NCI-H460 (cell line): ENCODE measurements around the gene TBC1D5. TPM values are rescaled to one million over a fixed set of nuclear protein-coding genes. Genes with fewer than 3 reads are reported as not detected.
"Not testable (repeated sequence)": the region's sequence is repeated elsewhere in the genome, so short reads cannot be mapped to it uniquely, and the experiment has no call there.

ENCODE experiments used
- DNase-seq: peaks from one replicate; pipeline ENCODE4 v3.0.0-alpha.2; 2016; ENCODE audit warnings: low read depth; ENCODE audit errors: extremely low read depth
- total RNA-seq: library from RNA; depleted of rRNA; stranded (reverse); fragments of >200 nt; shearing (Covaris generic); gene quantifications from 2 replicates; pipeline ENCODE4 v1.2.3, GENCODE V29; 2014

The TBC1D5 gene
- total RNA-seq, 1 experiment from 2014 or later: 48.7 TPM

- DNase-seq: no peak
Observed at GRCh38 chr3:17554078-17554477, 188.4 kb downstream of the TBC1D5 start.

GRCh38 chr3:17553080-17553479 lies 189.4 kb downstream of the TBC1D5 start:
- DNase-seq: no peak

DNA sequence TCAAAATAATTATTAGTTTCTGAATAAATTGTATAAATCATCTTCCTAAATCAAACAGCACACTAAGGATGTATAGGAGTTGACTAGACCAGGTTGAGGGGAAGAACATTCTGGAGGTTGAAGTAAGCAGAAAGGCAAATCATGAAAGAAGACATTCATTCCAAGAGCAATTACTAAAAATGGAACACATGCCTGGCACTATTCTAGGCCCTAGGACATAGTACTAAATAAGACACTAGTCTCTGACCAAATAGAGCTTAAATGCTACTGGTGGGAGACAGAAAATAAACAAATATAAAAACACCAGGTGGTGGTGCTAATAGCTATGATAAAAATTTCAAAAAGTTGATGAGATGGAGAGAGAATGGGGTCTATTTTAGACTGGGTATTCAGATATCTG lies 190.1 kb downstream of the TBC1D5 start:
- no peak for DNase-seq

DNA sequence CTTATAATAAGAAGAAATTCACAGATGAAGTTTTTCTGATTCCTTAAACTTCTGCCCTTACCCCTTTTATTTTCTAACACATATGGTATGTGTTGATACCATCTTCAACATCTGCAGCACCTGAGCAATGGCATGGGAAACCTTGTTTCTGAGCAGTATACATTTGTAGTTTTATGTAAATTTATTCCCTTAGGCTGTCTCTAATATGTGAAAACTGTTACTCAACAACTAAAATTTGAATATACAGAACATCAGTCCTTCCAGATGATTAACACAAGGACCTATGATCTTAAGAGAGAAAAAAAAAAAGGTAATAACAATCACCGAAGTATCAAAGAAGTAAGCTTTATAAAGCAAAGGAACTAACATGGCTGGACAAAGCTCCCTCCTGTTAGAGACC lies 190.5 kb downstream of the TBC1D5 start:
- no peak for DNase-seq

DNA sequence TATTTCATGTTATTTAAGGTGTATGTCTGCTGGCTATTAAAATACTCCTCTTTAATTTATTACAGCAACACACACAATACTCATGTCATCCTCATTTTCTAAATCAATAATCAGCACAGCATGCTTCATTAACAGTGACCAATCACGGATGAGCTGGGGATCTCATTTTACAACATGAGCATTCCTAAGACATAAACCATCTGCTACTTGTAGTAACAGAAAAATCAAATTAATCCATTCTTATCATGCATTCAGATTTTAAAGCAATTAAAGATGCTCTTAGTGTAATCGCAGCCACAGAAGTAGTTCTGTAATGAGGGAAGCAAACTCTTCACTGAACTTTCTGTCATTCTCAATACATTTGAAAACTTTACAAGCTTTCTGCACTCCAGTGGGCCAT lies 191.1 kb downstream of the TBC1D5 start:
- DNase-seq: no peak

DNA sequence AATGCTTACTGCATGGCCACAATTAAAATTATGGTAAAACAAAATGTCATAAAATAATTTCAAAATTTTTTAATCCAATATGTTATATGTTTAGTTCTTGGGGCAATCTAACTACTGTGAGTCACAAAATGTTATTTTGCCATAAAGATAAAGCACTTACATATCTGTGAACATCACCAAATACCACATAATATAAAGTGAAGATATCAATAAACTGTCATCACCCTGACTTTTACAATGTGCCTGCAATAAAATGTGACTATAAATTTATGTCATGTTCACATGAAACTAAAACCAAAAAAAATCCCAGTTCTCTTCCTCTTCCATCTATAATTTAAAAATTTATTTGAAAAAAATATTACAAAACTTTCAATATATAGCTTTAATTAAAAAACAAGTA lies 191.8 kb downstream of the TBC1D5 start:
- no peak for DNase-seq

DNA sequence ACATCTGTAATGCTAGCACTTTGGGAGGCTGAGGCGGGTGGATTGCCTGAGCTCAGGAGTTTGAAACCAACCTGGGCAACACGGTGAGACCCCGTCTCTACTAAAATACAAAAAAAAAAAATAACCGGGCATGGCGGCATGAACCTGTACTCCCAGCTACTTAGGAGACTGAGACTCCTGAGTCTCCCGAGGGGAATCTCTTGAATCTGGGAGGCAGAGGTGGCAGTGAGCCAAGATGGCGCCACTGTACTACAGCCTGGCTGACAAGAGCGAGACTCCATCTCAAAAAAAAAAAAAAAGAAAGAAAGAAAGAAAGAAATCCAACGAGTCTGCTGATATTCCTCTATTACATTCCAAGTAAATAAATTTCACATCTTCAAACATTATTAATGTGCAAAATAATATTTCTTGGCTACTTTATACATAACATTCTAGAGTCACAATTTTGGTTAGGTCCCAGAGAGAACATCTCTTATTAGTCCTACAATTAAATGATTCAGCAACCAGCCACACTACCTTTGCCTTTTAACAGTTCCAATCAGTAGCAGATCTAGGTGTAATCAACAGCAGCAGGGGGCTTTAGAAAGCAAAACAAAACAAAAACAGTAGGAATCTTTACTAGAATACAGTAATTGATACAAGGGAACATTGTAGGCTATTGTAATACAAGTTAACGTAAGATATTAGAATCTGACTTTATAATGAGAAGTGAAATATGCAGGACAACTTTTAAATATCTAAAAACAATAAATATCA lies 195.8 kb downstream of the TBC1D5 start:
- no peak for DNase-seq

GRCh38 chr3:17544632-17545031 lies 197.8 kb downstream of the TBC1D5 start:
- no peak for DNase-seq

DNA sequence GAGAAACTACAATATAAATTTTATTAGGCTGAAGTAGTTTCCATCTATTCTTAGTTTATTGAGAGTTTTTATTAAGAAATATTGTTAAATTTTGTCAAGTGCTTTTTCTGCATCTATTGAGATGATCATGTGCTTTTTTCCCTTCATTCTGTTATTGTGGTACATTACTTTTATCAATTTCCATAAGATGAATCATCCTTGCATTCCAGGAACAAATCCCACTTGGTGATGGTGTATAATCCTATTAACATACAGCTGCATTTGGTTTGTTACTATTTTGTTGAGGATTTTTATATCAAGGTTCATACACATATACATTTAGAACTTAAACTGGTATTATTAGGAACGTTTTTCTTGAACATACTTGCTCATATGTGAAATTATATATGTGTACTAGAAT lies 199.8 kb downstream of the TBC1D5 start:
- no peak for DNase-seq

GRCh38 chr3:17539436-17539835 lies 203.0 kb downstream of the TBC1D5 start:
- DNase-seq: no peak

DNA sequence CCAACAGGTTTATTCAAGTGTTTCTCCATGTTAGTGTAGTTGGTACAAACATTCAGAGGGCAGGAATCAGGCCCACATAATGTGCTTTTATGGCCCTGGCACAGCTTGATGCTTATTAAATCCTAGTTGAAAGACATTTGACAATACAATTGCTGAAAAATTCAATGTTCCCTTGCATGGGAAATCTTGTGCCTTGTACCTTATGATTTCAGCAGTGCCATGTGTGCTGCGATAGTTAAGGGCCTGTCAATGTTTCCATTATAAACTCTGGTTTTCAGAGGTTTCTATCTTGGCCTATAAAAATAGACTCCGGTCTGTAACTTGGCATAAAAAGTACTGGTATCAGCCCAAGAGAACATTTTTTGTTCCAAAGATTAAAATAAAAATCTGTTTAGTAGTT lies 207.2 kb downstream of the TBC1D5 start:
- DNase-seq: no peak

GRCh38 chr3:17532446-17532845 lies 210.0 kb downstream of the TBC1D5 start:
- DNase-seq: not testable (repeated sequence)

DNA sequence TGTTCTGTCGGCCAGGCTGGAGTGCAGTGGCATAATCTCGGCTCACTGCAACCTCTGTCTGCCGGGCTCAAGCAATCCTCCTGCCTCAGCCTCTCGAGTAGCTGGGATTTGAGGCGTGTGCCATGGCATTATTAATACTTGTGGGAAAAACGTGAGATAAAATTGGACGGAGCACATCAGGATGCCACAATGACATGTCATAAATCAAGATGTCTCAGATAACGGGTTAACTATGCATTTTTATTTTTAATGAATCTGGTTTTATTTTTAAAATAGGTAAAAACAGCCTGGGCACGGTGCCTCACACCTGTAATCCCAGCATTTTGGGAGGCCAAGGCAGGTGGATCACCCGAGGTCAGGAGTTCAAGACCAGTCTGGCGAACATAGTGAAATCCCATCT lies 212.8 kb downstream of the TBC1D5 start:
- DNase-seq: no peak

DNA sequence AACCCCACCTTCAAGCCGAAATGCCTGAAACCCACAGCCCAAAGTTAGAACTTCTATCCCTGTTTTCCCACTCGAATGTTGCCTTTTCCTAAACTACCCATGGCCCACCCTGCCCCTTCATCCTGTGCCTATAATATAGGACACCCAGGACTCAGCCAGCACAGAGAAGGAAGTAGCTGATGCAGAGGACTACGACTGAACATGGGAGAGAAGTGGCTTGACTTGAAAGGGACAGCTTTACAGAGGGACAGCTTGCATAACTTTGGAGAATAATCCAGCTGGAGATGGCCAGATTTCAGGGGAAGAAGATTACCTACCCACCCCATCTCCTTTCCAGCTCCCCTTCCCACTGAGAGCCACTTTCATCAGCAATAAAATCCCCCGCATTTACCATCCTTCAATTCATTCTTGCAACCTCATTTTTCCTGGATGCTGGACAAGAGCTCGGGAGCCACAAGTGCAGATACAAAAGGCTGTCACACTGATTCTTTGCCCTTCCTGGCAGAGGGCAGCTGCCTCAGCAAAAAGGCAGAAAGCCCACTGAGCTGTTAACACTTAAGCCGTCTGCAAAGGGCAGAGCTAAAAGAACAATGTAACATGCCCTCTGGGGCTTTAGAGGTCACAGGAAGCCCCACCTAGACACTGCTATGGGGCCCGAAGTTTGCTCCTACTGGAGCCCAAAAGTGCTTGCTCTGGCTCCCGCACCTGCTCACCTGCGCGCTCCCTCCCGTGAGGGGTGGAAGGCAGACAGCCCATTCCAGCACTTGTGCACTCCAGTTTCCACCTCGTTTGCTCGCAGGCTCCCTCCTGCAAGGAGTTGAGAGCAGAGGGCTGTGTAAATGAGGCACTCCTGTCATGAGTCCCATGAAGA lies 224.0 kb downstream of the TBC1D5 start:
- no peak for DNase-seq

DNA sequence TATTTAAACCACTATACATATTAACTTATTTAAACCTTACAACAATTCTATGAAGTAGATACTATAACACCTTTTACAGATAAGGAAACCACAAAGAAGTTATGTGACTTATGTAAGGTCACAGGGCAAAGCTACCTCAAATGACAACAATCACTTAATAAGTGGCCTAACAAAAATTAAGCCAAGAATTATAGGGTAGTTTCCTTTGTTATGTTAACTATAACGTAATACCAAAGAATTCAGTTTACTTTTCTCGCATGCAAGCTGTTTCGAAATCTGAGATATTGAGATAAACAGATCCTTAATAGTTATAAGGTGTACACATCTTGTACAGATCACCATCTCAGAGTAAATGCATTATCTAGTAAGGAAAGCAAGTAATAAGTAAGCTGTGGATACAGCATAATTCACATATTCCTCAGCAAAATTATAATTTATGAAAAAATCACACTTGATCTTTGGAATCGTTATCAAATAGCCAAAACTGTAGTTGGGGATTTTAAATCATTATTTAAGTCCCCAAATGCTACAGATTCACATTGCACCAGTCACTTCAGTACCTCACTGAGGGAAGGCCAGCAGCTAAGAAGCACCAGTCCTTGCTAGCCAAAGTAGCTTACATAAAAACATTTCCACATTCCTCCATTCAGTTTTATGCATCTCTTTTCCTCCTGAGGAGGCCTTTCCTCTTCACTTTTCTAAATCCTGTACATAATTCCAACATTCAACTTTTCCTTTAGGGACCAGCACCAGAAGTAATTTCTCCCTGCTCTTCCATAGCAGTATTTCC lies 226.8 kb downstream of the TBC1D5 start:
- no peak for DNase-seq

GRCh38 chr3:17514597-17514996 lies 227.8 kb downstream of the TBC1D5 start:
- DNase-seq: no peak

- DNase-seq: no peak
Observed at GRCh38 chr3:17510265-17510664, 232.2 kb downstream of the TBC1D5 start.

- no peak for DNase-seq
Observed at GRCh38 chr3:17508180-17508752, 234.2 kb downstream of the TBC1D5 start.

DNA sequence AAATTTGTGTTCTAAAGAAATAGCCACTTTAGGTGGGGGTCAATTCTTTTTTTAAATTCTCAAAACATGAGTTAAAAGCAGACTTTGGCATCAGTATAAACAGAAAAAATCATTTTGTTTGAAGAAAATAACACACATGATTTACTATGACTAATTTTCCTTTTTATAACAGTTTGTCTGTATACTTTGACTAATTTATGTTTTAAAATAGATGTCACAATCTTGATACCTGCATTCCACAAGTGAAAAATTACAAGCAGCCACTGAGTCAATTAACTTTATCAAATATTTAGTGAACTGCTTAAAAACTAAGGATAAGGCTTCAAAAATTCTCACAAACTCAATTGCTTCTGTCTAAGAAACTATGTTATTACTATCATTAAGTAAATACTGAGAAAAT lies 235.0 kb downstream of the TBC1D5 start:
- DNase-seq: no peak

DNA sequence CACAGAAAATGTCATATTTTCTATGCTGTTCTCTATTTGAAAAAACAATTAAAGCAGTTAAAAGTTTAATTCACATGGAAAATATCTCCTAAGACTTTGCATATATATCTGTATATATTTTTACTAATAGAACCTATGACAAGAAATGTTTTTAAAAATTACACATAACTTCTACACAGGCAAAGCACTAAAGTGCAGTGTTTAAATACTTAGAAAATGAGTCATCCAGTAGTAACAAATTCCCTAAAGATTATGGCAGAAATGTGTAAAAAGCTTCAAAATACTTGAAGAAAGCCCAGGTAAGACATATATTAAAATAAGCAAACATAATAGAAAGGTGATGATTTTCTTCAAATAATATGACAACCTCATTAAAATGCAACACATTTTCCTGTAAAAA lies 236.6 kb downstream of the TBC1D5 start:
- no peak for DNase-seq

DNA sequence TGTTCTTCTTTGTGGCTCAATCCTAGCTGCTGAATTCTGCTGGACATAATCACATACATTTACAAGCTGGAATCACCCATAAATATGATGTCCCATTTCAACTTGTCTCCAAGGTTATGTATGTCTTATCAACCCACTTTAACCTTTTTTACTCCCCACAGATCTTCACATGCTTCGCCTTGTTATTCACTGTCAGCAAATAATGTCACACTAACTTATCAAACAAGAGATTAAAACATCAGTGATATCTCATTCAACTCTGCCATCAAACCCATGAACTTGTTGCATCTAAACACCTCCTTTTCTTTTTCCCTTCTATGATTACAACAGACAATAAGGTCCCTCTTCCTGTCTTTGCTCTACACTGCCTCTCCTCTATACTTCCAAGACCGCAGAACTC lies 240.7 kb downstream of the TBC1D5 start:
- DNase-seq: no peak
